ENCODE data around the gene NDRG4.
A peak's percentile ranks its signal among the peaks of the same experiment; 100 is the strongest.

NDRG4 gene

GRCh38 chr16:58510776-58511628, 11.1 kb downstream of the NDRG4 start:
- no peak for DNase-seq

- DNase-seq: peak; percentile 91 to 92
These were observed 12.2 kb downstream of the NDRG4 start for GRCh38 chr16:58511933-58512815.

GRCh38 chr16:58513874-58514273, 13.9 kb downstream of the NDRG4 start:
- no peak for DNase-seq

- peak; percentile 84 to 85 for DNase-seq
These were observed 15.4 kb downstream of the NDRG4 start, which contains the start of gene SETD6 for GRCh38 chr16:58515125-58515870. Gene SETD6, plus strand, starts transcription at chr16:58515517. Its CDS starts 21 bp downstream, at chr16:58515538.

- peak; percentile 40 to 50 for DNase-seq
These were observed 16.2 kb downstream of the NDRG4 start for GRCh38 chr16:58515871-58516767.

- no peak for DNase-seq
These were observed 16.8 kb downstream of the NDRG4 start for GRCh38 chr16:58516768-58517107.

- no peak for DNase-seq
These were observed 18.4 kb downstream of the NDRG4 start for GRCh38 chr16:58518083-58518979.

GRCh38 chr16:58518980-58519368, 19.0 kb downstream of the NDRG4 start:
- no peak for DNase-seq

- DNase-seq: no peak
These were observed 19.8 kb downstream of the NDRG4 start for GRCh38 chr16:58519707-58520106.

- DNase-seq: no peak
These were observed 30.2 kb downstream of the NDRG4 start for GRCh38 chr16:58530179-58530578.

- no peak for DNase-seq
These were observed 32.5 kb downstream of the NDRG4 start for GRCh38 chr16:58532414-58532813.

GRCh38 chr16:58533751-58534470, 34.0 kb downstream of the NDRG4 start:
- DNase-seq: no peak

- DNase-seq: no peak
These were observed 35.2 kb downstream of the NDRG4 start for GRCh38 chr16:58535100-58535499.

GRCh38 chr16:58536278-58536677, 36.3 kb downstream of the NDRG4 start:
- DNase-seq: no peak

GRCh38 chr16:58537124-58537906, 37.4 kb downstream of the NDRG4 start:
- no peak for DNase-seq

- DNase-seq: no peak
These were observed 41.8 kb downstream of the NDRG4 start for GRCh38 chr16:58541711-58542110.

GRCh38 chr16:58542291-58542690, 42.3 kb downstream of the NDRG4 start:
- no peak for DNase-seq

GRCh38 chr16:58543685-58544084, 43.7 kb downstream of the NDRG4 start:
- no peak for DNase-seq

- DNase-seq: no peak
These were observed 48.4 kb downstream of the NDRG4 start for GRCh38 chr16:58548378-58548777.
